Stimulated activated naive CD8-positive, alpha-beta T cell treated with anti-CD3 and anti-CD28 coated beads, Interleukin-15, Interleukin-2, amounts not matched to agents 100 U/mL and 50 U/mL, for 24 hours (primary cell): Measurements from ENCODE around the gene CAGE1.

Experiments used
- ATAC-seq: fragments of 150-1000 bp; cut with Tn5 transposase; one replicate; pipeline ENCODE4 v1.10.0; 2021
- DNase-seq: peaks from one replicate; pipeline ENCODE4 v3.0.0; 2021

The CAGE1 gene

GRCh38 chr6:7389451-7390225, at the start of gene CAGE1, which contains the start of gene RIOK1:
TSS of gene CAGE1 (minus strand) at chr6:7389742. CDS start at chr6:7387173, 2,569 bp downstream.
TSS of gene RIOK1 (plus strand) at chr6:7389808. CDS start at chr6:7390003, 195 bp downstream.
- peak; percentile 98 for ATAC-seq

GRCh38 chr6:7439228-7439627, 49.7 kb upstream of the CAGE1 start:
- ATAC-seq (no peak), DNase-seq (no peak)

More at GRCh38 chr6:7389451-7390225, at the start of gene CAGE1, which contains the start of gene RIOK1:
- peak; percentile 96 for DNase-seq

GRCh38 chr6:7438011-7438410, 48.5 kb upstream of the CAGE1 start:
- ATAC-seq = no peak
- no peak for DNase-seq

GRCh38 chr6:7434672-7435071, 45.1 kb upstream of the CAGE1 start:
- DNase-seq (no peak), ATAC-seq (no peak)

GRCh38 chr6:7433121-7433617, 43.6 kb upstream of the CAGE1 start:
- DNase-seq (no peak), ATAC-seq (no peak)

- DNase-seq (no peak), ATAC-seq (no peak)
Measured at GRCh38 chr6:7432391-7433120, 43.0 kb upstream of the CAGE1 start.

- no peak for DNase-seq
- ATAC-seq = no peak
Measured at GRCh38 chr6:7431674-7432390, 42.3 kb upstream of the CAGE1 start.

GRCh38 chr6:7431313-7431673, 41.8 kb upstream of the CAGE1 start:
- DNase-seq = no peak
- ATAC-seq = no peak

GRCh38 chr6:7426447-7427169, 37.1 kb upstream of the CAGE1 start:
- no peak for ATAC-seq
- no peak for DNase-seq

GRCh38 chr6:7425808-7426190, 36.3 kb upstream of the CAGE1 start:
- ATAC-seq = no peak
- DNase-seq = no peak

- no peak for ATAC-seq
Measured at GRCh38 chr6:7424967-7425807, 35.6 kb upstream of the CAGE1 start.

GRCh38 chr6:7424058-7424457, 34.5 kb upstream of the CAGE1 start:
- no peak for DNase-seq
- ATAC-seq = no peak

More at GRCh38 chr6:7424967-7425807, 35.6 kb upstream of the CAGE1 start:
- no peak for DNase-seq

GRCh38 chr6:7421066-7421465, 31.5 kb upstream of the CAGE1 start:
- ATAC-seq = no peak
- no peak for DNase-seq

GRCh38 chr6:7419065-7419464, 29.5 kb upstream of the CAGE1 start:
- no peak for ATAC-seq
- no peak for DNase-seq

- DNase-seq (no peak), ATAC-seq (no peak)
Measured at GRCh38 chr6:7418238-7418905, 28.8 kb upstream of the CAGE1 start.

- no peak for DNase-seq
- ATAC-seq = no peak
Measured at GRCh38 chr6:7417684-7418083, 28.1 kb upstream of the CAGE1 start.

- DNase-seq (no peak), ATAC-seq (no peak)
Measured at GRCh38 chr6:7414811-7415210, 25.3 kb upstream of the CAGE1 start.

- ATAC-seq = no peak
- DNase-seq = no peak
Measured at GRCh38 chr6:7413151-7413823, 23.7 kb upstream of the CAGE1 start.

GRCh38 chr6:7411328-7411727, 21.8 kb upstream of the CAGE1 start:
- ATAC-seq (no peak), DNase-seq (no peak)

GRCh38 chr6:7410851-7411250, 21.3 kb upstream of the CAGE1 start:
- ATAC-seq = no peak
- DNase-seq = no peak
